ENCODE data around the gene ACSM3.

The ACSM3 gene

DNA sequence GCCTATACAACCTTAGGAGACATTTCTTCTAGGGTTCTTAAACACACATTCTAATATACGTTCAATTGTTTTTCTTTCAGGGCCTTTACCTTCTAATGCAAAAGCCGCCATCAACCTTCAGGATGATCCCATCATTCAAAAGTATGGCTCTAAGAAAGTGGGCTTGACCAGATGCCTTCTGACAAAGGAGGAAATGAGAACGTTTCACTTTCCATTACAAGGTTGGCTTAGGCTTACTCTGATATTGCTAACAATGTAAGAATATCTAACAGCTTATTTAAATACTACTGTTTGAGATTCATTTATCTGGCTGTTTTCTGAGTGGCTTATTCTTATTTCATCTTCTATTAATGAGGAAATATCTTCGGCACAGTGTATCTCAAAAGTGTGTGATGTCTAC, 57.9 kb downstream of the ACSM3 start:
- TF ChIP-seq, protein P1, sequence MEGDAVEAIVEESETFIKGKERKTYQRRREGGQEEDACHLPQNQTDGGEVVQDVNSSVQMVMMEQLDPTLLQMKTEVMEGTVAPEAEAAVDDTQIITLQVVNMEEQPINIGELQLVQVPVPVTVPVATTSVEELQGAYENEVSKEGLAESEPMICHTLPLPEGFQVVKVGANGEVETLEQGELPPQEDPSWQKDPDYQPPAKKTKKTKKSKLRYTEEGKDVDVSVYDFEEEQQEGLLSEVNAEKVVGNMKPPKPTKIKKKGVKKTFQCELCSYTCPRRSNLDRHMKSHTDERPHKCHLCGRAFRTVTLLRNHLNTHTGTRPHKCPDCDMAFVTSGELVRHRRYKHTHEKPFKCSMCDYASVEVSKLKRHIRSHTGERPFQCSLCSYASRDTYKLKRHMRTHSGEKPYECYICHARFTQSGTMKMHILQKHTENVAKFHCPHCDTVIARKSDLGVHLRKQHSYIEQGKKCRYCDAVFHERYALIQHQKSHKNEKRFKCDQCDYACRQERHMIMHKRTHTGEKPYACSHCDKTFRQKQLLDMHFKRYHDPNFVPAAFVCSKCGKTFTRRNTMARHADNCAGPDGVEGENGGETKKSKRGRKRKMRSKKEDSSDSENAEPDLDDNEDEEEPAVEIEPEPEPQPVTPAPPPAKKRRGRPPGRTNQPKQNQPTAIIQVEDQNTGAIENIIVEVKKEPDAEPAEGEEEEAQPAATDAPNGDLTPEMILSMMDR (conservative IDR thresholded peaks at IDR 0.05; ENCODE audit: low read length) = no peak

DNA sequence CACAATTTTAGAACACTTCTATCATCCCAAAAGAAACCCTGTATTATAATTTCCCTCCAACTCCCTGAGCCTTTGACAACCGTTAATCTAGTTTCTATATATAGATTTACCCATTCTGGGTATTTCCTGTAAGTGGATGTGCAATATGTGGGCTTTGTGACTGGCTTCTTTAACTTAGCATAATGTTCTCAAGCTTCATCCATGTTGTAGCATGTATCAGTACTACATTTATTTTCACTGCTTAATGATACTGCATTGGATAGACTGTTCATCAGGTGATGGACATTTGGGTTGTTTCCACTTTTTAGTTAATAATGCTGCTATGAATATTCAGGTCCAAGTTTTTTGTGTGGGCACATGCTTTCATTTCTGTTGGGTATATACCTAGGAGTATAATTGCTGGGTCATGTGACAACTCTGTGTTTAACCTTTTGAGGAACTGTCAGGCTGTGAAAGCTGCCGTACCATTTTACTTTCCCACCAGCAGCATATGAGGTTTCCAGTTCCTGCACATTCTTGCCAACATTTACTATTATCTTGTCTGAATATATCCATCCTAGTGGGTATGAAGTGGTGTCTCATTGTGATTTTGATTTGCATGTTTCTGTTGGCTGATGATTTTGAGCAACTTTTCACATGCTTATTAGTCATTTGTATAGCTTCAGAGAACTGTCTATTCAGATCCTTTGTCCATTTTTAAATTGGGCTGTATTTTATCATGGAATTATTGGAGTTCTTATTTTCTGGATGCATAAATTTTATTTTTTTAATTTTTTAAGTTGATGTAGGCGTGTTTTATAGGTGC, 58.9 kb downstream of the ACSM3 start:
- no peak overlapping the region for H3K4me3 ChIP-seq (ENCODE audit: low read length)
- TF ChIP-seq, protein P1 (conservative IDR thresholded peaks at IDR 0.05; ENCODE audit: low read length) = no peak
- DNase-seq (ENCODE audit: low read depth) = no peak

More for the DNA sequence above, 57.9 kb downstream of the ACSM3 start:
- no peak overlapping the region for H3K4me3 ChIP-seq (ENCODE audit: low read length)
- no peak for DNase-seq (ENCODE audit: low read depth)

DNA sequence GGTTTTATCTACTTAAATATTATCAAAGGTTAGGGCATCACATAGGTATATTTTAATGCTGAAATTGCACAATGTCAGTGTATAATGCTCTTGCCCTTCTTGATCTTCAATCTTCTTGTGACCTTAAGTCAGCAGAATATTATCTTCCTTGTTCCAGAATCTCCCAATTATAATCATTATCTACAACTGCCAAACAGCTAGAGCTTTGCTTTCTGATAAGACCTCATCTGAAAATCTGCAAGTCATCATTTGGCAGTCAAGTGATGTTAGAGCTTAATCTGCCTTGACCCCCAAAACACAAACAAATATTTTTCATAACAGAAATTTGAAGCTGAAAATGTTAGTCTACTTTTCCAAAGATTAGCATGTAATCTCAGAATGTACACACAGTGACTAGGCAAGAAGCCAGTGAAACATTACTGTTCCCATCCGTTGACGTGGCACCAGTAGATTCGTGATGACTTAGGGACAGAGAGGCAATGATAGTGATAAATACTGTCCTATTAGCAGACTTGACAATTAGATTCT, 62.3 kb downstream of the ACSM3 start:
- TF ChIP-seq, protein P1 (conservative IDR thresholded peaks at IDR 0.05; ENCODE audit: low read length) = no peak
- H3K4me3 ChIP-seq (ENCODE audit: low read length) = no peak overlapping the region
- DNase-seq (ENCODE audit: low read depth) = no peak

DNA sequence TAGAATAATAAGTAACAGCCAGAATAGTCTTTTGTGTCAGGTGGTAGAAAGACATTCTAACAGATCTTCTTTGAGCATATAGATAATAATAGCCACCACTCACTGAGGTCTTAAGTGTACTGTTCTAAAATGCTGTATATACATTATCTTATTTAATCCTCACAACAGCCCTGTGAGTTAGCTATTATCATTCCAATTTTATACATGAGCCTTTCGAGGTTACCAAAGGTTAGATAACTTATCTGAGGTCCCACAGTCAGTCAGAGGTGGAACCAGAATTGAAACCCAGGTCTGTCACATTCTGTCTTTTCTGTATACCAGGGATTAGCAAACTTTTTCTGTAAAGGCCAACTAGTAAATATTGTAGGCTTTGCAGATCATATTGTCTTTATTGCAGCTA, 65.7 kb downstream of the ACSM3 start:
- TF ChIP-seq, protein P1 (conservative IDR thresholded peaks at IDR 0.05; ENCODE audit: low read length) = no peak
- no peak for DNase-seq (ENCODE audit: low read depth)
- no peak overlapping the region for H3K4me3 ChIP-seq (ENCODE audit: low read length)

DNA sequence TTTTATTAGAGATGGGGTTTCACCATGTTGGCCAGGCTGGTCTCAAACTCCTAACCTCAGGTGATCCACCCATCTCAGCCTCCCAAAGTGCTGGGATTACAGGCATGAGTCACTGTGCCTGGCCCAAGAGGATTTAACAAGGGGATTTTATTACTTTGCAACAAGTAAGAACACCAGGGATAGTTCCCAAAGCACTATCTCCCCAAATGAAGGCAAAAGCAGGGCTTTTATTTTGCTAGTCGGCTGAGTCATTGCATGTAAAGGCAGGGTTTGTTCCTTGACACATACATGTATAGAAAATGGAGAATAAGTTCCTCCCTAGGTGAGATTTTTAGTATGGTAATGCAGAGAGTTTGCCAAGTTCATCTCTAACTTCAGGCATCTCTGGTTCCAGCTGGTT, 66.6 kb downstream of the ACSM3 start:
- no peak for DNase-seq (ENCODE audit: low read depth)
- TF ChIP-seq, protein P1 (conservative IDR thresholded peaks at IDR 0.05; ENCODE audit: low read length) = no peak
- H3K4me3 ChIP-seq (ENCODE audit: low read length) = no peak overlapping the region

DNA sequence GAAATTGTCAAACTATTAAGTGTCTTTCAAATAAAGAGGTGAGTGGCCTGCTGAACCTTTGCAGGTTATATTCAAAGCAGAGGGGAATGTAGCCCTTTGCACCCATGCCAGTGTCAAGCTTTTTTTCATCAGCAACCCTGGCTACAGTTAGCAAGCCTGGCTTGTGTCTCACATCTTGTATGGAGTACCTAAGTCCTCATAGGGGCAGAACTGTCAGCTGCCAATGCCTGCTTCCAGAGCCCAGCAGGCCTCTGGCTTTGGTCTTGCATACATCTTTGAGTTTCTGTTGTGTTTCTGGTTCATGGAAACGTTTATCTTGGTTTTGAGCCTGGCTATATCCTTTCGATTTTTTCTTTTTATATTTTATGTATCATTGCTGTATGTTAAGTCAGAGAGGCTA, 69.3 kb downstream of the ACSM3 start:
- no peak for DNase-seq (ENCODE audit: low read depth)
- TF ChIP-seq, protein P1 (conservative IDR thresholded peaks at IDR 0.05; ENCODE audit: low read length) = no peak

DNA sequence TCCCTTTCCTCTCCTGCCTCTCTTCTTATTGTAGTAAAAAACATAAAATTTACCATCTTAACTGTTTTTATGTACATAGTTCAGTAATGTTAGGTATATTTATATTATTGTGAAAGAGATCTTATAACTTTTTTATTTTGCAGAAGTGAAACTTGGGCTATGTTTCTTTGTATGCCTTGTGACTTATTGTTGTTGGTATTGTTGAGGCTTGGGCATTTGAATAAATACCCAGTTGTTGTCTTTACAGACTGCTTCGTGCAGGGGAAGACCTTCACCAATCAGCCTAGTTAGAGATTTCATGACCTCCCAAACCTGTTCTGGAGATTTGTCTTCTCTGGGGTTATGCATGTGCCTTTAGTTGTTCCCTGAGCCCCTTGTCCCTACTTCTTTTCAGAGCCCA, 74.4 kb downstream of the ACSM3 start:
- DNase-seq (ENCODE audit: low read depth) = no peak
- H3K4me3 ChIP-seq (ENCODE audit: low read length) = no peak overlapping the region
- TF ChIP-seq, protein P1 (conservative IDR thresholded peaks at IDR 0.05; ENCODE audit: low read length) = no peak

More for the DNA sequence above, 69.3 kb downstream of the ACSM3 start:
- no peak overlapping the region for H3K4me3 ChIP-seq (ENCODE audit: low read length)
